Activated gamma-delta T cell treated with anti-CD3 and anti-CD28 coated beads, Interleukin-2, amount 50 U/mL, for 16 hours (primary cell): ENCODE data around the gene OR4D11.
"Not testable (repeated sequence)": the region's sequence is repeated elsewhere in the genome, so short reads cannot be mapped to it uniquely, and the experiment has no call there.

Source experiments
- DNase-seq: peaks from one replicate; pipeline ENCODE4 v3.0.0-alpha.2; 2020; ENCODE audit warnings: low read depth

OR4D11 gene

GRCh38 chr11:59503276-59503675, at the start of gene OR4D11:
TSS of gene OR4D11 (plus strand) at chr11:59503576. CDS start at chr11:59503576, 0 bp downstream.
- DNase-seq: no peak

GRCh38 chr11:59456661-59457060, 46.7 kb upstream of the OR4D11 start, which contains the start of gene OR4D6:
TSS of gene OR4D6 (plus strand) at chr11:59456961. CDS start at chr11:59456961, 0 bp downstream.
- DNase-seq: no peak

GRCh38 chr11:59459916-59460315, 43.5 kb upstream of the OR4D11 start:
- no peak for DNase-seq

GRCh38 chr11:59463190-59463641, 40.2 kb upstream of the OR4D11 start:
- no peak for DNase-seq

GRCh38 chr11:59473015-59473414, 30.4 kb upstream of the OR4D11 start, which contains the start of gene OR4D10:
TSS of gene OR4D10 (plus strand) at chr11:59473315. CDS start at chr11:59477430, 4,115 bp downstream.
- DNase-seq: no peak

- no peak for DNase-seq
These were observed 28.2 kb upstream of the OR4D11 start for GRCh38 chr11:59475176-59475575.

- no peak for DNase-seq
These were observed 23.5 kb upstream of the OR4D11 start for GRCh38 chr11:59479906-59480305.

GRCh38 chr11:59480359-59480758, 23.0 kb upstream of the OR4D11 start:
- DNase-seq: no peak

GRCh38 chr11:59501931-59502330, 1.4 kb upstream of the OR4D11 start:
- no peak for DNase-seq

GRCh38 chr11:59510941-59511589, 7.7 kb downstream of the OR4D11 start, which contains the start of gene OR4D9:
TSS of gene OR4D9 (plus strand) at chr11:59511539. CDS start at chr11:59514913, 3,374 bp downstream.
- no peak for DNase-seq

GRCh38 chr11:59511675-59512074, 8.3 kb downstream of the OR4D11 start:
- DNase-seq: no peak

GRCh38 chr11:59520139-59520538, 16.8 kb downstream of the OR4D11 start:
- DNase-seq: not testable (repeated sequence)

GRCh38 chr11:59520741-59521140, 17.4 kb downstream of the OR4D11 start:
- DNase-seq: no peak

GRCh38 chr11:59523541-59523940, 20.2 kb downstream of the OR4D11 start:
- no peak for DNase-seq

- no peak for DNase-seq
These were observed 25.3 kb downstream of the OR4D11 start for GRCh38 chr11:59528711-59529110.

GRCh38 chr11:59532620-59533019, 29.2 kb downstream of the OR4D11 start:
- no peak for DNase-seq

- DNase-seq: no peak
These were observed 31.3 kb downstream of the OR4D11 start for GRCh38 chr11:59534676-59535075.

- DNase-seq: no peak
These were observed 38.9 kb downstream of the OR4D11 start for GRCh38 chr11:59542142-59542810.

GRCh38 chr11:59543713-59544112, 40.3 kb downstream of the OR4D11 start:
- DNase-seq: not testable (repeated sequence)

- DNase-seq: no peak
These were observed 41.4 kb downstream of the OR4D11 start for GRCh38 chr11:59544869-59545178.

- DNase-seq: no peak
These were observed 42.0 kb downstream of the OR4D11 start for GRCh38 chr11:59545179-59546020.

- DNase-seq: not testable (repeated sequence)
These were observed 44.4 kb downstream of the OR4D11 start for GRCh38 chr11:59547605-59548308.
